ENCODE data around the gene ARHGEF2. TPM values are rescaled to one million over a fixed set of nuclear protein-coding genes. Genes with fewer than 3 reads are reported as not detected.
A peak's percentile ranks its signal among the peaks of the same experiment; 100 is the strongest.

Gene ARHGEF2
- 54.3 and 65.5 TPM in 2 replicates for total RNA-seq (2014; rRNA removed; shearing (Covaris generic))

DNA sequence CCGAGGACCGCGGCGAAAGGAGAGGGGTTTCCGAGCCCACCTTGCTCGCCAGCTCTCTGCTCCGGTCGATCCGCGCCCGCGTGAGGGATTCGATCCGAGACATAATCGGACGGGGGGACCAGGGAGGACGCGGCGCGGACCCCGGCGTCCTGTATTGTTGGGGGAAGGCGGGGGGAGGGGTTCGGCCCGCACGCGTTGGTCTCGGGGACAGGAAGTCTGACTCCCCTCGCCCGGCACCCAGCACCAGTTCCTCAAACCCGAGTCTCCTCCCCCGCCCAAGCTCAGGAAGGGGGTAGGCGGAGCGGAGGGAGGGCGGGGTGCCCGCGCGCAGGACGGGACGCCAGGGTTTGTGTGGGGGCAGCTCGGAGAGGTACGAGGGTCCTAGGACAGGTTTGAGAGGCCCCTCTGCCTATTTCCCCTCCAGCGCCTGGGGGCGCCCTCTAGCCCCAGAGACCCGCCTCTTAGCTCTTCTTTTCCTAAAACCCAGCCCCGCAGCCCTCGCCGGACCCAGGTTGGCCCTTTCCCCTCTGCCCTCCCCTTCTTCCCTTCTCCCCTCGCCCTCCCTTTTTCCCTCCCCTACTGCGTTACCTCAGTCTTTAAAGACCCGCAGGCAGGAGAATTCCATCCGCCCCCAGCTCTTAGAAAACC is at the start of gene ARHGEF2:
Gene ARHGEF2, minus strand, starts transcription at position 223 of the 648 bp plus-strand sequence. Its CDS starts 120 bp downstream, at position 103.
- peak; percentile 67 for DNase-seq (ENCODE audit: low read depth)

DNA sequence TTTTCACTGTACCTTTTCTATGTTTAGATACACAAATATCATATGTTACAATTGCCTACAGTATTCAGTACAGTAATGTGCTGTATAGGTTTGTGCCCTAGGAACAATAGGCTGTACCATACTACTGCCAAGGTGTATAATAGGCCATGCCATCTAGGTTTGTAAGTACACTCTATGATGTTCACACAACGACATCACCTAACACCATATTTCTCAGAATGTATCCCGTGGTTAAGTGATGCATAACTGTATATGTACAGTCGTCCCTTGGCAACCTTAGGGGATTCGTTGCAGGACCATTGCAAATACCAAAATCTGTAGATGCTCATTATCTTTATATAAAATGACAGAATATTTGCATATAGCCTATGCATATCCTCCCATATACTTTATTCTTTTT is 48.2 kb upstream of the ARHGEF2 start:
- DNase-seq (ENCODE audit: low read depth): no peak

DNA sequence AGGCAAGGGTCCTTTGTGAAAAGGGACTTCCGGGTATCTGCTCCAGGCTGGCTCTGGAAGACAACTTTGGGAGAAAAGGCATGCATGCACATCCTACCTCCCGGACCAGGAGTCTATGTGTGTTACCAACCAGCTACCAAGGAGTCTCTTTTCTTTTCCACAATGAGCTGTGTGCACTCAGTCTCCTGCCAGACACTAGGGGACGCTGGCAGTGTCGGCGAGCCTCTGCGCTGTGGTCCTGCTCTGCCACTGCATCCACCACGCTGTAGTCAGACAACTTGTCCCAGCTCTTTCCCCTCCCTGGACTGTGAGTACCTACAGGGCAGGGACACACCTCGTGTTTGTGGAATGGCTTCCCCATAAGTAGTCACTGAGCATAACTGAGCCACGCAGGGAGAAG is 47.5 kb upstream of the ARHGEF2 start:
- DNase-seq (ENCODE audit: low read depth): peak; percentile 48

DNA sequence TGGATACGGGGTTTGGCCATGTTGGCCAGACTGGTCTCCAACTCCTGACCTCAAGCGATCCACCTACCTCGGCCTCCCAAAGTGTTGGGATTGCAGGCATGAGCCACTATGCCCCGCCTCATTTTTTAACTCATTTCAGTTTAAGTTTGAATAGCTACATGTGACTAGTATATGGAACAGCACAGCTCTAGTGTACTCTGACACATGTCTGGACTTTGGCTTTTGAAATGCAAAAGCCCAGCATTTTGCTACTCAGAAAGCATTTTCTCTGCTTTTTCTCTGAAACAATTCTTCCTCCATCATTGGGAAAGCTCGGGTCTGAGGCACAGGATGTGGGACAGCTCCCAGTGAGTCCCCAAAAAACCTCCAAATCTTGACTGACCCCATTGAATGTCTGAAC is 46.5 kb upstream of the ARHGEF2 start:
- no peak for DNase-seq (ENCODE audit: low read depth)

DNA sequence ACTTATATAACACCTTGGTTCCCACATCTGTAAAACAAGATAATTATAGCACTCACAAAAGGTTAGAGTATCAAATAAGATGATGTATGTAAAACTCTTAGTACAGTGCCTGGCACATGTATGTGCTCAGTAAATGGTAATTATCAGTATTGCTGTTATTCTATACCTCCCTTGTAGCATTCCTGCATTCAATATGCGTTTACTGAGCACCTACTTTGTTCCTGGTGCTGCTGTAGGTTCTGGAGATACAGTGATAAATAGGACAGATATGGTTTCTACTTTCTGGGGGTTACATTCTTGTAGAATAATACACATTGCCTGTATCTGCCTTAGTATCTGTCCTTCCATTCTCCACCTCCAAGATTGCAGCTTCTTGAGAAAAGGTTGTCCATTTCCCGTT is 43.6 kb upstream of the ARHGEF2 start:
- no peak for DNase-seq (ENCODE audit: low read depth)

DNA sequence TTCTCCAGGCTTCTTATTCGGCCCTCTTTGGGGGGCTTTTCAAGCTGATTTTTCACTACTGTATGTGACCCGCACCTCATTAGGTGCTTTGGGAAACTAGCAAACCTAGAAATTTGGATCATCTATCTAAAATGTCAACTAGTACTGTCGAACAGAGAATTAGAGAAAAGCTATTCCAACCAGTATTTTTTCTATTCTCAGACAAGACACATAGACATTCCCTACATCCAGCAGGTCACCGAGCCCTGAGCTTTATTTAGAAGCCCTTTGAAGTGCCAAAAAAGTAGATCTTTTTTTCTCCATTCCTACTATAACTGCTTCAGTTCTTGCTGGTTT is 42.7 kb upstream of the ARHGEF2 start:
- no peak for DNase-seq (ENCODE audit: low read depth)

DNA sequence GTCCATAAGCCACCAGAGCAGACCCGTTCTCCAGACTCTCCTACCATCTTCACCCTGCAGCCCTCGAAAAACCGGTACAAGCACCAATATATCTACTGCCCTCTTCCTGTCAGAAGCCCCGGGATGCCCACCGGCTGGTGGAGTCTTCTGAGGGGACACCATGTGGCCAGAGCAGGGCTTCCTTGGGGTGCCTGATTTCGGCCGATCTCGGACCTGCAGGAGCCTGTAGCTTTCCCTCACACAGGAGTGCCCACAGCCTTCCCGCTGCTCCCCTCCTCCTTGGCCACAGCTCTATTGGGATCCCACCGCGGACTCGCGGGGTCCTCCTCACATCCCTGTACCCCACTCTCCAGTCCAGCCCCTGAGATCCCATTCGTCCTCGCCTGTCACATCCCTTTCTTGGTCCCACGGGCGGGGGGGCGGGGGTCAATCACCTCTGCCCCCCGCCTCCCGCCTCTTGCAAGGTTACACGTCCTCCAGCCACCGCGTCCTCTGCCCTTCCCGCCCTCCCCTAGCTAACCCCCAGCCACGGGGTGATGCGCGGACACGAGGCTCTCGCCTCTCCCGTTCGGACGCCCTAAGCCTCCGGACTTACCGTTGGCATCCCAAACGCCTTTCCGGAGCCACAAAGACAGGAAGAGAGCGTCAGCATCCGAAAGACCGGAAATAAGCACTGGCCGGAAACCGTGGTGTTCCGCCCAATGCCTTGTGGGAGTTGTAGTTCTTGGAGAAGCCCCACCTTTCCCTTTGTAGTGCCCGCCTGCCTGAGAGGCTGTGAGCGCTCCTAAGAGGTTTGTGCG is 42.1 kb upstream of the ARHGEF2 start, which contains the start of gene SSR2:
Gene SSR2, minus strand, starts transcription at position 659 of the 800 bp plus-strand sequence. CDS start 784 bp downstream, outside the sequence.
- peak; percentile 91 for DNase-seq (ENCODE audit: low read depth)

DNA sequence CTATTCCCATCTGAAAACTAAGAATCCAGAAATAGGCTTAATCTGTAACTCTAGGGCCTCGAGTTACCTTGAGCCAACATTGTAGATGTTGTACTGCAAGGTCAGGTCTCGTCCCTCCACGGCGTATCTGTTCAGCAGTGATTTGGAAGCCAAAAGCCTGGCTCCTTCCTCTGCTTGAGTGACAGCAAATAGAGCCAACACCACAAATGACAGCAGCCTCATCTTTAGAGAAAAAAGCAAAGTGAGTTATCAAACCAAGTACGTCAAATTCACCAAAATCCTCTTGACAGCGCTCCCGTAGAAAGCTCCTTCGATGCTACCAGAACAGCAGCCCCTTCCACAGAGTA is 41.6 kb upstream of the ARHGEF2 start:
- no peak for DNase-seq (ENCODE audit: low read depth)

DNA sequence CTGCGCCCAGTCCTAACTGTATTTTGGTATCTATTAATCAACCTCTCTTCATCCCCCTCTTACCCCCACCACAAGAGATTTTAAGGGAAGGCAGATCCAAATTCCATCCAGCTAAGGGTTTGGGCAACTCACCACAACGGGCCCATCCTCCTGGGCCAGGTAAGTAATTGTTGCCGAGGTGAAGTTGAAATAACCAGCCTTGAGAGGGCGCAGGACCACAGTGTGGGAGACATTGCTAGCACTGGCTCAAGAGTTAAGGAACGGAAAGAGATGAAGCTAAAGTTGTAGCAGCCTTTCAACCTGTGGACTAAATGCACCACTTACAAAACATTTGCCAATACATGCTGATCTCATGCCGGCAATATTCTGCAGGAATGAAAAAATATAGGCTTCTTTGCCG is 36.5 kb upstream of the ARHGEF2 start:
- DNase-seq (ENCODE audit: low read depth): no peak

DNA sequence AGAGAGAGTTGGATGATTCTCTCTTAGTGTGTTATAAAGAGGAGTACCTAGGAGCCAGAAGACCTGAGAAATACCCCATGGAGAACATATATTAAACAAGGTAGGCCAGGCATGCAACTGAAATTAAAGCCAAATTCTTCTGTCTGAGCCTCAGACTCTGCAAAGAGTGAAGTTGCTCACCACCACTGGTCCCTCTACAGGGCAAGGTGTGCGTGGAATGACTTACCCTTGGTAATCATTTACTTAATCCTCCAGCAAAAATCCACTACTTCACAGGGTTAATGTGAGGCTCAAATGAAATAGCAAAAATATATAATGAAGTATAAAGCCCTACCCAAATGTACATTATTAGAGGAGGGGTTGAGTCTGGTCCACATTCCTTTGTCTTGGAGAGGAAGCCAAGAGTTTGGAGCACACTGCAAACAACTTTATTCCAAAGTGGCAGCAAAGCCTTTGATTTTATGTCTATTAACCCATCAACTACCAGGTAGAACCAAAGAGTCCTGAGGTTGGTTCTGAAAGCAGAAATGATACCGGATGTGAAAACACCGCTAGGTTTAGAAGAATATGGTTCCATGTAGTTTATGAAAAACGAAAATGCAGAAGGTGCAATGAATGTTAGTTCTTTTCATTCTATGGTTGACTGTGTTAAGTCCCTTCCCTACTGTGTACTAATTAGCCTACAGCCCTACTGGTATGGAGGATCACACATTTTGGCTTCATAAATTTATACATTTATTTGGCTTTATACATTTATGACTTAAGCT is 33.9 kb upstream of the ARHGEF2 start:
- no peak for DNase-seq (ENCODE audit: low read depth)

DNA sequence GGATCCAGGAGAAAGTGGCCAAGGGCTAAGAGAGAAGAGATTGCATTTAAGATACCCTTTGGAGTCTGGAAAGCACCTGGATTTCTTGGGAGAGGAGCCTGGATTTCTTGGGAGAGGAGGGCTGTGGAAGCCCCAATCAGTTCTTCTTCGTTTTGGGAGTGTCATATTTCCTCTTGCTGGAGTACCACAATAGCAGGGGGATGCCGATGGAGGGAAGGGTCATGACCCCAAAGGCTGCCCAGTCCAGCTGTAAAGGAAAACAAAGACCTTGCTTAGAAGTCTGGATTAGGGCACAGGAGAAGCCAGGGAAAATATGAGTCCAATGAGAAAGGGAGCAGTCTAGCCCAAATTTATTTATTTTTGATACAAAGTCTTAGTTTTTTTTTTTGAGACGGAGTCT is 31.1 kb upstream of the ARHGEF2 start:
- no peak for DNase-seq (ENCODE audit: low read depth)

DNA sequence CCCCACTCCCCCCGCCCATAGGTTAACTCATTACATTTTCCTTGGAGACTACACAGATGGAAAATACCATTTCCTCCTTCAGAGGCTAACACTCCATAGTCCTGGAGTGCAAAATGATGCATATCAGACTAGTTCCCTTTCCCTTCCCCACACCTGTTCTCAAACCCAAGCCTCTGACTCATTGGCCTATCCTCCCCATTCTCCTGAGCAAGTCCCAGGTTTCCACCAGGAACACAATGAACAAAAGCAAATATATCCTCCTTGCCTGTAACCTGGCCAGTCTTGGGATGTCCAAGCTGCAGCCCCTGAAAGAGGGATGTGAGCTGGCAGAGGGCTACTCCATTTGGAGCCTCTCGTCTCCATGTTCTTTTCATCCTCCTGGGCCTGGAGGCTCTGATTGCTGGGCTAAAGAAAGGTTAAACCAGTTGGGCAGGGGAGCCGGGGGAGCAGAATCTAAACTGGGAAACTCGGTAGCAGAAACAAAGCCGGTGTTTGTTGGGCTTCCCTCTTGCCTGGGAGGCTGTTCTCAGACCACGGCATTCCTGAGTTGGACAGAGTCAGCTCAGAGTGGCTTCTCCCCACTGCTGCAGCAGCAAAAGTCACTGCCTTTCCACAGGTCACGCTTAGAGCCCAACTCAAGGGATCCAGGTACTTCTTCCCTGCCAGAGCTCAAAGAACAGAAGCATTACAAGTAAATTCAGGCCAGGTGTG is 28.5 kb upstream of the ARHGEF2 start:
- peak; percentile 19 for DNase-seq (ENCODE audit: low read depth)

DNA sequence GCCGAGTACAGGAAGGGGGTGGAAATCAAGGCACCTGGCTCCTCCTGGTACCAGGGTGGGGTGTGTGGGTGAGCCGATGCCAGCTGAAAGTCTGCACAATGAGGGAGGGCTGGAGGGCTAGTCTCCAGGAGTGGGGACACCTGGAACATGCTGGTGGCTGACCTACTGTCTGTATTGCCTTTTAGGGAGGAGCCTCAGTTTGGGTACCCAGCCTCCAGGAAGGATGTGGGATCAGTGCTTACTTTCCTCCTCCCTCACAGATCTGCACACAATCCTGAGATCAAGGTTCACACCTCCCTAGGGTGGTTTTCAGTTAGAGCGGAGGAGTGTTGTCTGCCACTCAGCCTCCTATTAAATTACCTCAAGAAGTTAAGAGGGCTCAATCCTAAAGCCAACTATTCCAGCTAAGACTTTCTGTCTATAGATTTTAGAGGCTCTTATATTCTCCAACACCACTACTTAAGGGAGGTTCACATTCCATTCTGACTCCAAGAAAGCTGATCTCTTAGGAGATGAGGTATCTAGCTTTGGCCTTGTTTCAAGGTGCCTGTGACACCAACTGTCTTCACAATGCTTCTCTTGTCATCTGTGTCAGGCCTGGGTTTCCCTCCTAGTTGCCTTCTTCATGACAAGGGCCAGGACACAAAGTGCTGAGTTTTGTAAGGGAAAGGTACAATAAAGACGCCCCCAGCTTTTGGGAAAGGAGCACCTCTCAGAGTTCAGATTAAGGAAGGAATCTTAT is 26.7 kb upstream of the ARHGEF2 start:
- DNase-seq (ENCODE audit: low read depth): no peak

DNA sequence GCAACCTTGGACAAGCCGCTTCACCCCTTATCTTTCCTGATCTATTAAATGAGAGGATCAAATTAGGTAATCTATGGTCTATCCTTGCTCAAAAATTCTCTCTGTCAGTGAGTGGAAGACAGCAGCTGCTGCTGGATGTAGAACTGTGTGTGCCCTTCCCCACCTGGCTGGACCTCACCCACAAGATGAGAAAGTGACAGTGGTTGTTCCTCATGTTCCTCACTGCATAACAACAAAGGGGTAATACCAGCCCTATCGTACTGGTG is 25.5 kb upstream of the ARHGEF2 start:
- no peak for DNase-seq (ENCODE audit: low read depth)

DNA sequence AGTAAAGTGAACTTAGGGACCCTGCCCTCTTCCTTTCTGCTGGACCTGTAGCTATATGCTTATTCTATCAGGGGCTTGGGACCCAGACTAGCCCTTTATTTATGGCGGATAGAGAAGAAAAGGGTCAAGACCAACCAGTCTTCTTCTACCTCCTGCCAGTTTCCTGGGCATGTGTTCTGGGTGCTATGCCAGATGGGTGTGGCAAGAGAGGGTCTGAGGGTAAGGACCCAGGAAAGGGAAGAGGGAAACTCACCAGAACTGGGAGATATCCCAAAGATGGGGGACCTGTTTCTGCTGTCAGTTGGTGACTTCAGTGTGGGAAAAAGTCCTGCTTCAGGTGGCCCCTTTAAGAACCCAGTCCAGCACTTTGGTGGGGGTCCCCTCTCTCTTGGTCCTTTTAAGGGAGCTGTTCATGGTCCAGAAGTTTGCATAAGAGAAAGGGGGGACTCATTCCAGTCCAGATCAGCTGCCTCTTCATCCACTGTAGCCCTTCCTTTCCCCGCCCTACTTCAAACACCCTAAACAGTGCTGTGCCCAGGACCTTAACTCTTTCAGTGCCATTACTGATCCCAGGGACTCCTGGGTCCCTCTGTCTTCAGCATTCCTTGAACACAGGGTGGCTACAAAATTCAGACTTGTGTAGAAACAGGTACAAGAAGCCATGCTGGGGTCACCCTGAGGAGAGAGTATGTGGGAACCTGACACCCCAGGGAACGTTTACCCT is 24.0 kb upstream of the ARHGEF2 start:
- DNase-seq (ENCODE audit: low read depth): no peak

DNA sequence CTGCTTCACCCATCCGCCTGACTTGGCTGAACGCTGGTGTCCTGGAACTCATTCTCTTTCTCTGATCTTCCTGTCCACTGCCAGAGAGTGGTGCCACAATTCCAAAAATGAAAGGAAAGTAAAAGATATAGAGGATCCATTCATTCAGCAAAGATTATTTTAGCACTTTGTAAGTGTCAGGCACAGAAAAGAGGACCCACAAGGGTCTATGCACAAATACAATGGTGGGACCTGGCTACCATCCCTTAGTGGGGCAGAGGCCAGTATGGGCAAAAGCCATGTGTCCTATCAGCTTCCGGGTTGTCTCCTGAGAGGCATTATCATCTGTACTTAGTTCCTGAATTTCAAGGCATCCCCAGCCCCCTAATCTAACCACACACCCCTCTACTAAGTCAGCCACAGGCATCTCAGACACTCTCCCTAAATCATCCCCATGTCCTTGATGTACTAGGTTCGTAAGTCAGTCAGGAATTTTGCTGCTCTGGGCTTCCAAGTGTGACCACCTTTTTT is 23.4 kb upstream of the ARHGEF2 start:
- no peak for DNase-seq (ENCODE audit: low read depth)

DNA sequence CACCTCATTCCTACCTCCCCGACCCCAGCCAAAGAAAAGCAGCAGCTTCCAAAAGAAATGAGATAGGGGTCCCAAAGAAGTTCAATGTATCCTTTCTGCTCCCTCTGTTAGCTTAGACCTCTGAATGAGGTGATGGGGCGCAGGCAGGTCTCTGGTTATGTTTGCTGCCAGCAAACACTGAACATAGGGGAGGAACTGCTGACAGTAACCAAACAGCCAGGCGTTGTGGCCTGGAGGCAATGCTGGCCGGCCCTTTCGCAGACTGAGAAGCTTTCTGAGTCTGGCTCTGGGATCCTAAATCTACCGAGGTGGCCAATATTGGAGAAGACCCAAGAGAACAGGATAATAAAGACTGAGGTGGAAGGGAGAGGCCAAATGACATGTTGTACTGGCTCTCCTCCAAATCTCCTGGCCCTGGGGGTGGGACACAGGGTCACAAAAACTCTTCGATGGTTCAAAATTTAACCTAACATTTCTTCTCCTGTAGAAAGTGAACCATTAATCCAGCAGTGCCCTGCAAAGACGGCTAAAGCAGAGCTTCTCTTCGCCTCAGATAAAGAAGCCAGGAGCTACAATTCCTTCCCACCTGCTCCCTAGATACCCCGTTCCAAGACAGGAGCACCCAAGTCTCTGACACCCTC is 22.8 kb upstream of the ARHGEF2 start:
- DNase-seq (ENCODE audit: low read depth): no peak

DNA sequence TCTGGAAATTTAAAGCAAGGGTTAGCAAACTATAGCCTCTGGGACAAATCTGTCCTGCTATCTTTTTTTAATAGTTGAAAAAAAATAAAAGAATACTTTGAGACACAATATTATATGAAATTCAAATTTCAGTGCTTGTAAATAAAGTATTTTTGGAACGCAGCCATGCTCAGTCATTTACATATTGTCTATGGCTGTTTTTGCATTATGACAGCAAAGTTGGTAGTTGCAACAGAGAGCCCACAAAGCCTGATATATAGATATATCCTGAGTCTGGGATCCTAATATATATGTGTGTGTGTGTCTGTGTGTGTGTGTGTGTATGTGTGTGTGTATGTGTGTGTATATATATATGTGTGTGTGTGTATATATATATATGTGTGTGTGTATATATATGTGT is 21.6 kb upstream of the ARHGEF2 start:
- DNase-seq (ENCODE audit: low read depth): no peak

DNA sequence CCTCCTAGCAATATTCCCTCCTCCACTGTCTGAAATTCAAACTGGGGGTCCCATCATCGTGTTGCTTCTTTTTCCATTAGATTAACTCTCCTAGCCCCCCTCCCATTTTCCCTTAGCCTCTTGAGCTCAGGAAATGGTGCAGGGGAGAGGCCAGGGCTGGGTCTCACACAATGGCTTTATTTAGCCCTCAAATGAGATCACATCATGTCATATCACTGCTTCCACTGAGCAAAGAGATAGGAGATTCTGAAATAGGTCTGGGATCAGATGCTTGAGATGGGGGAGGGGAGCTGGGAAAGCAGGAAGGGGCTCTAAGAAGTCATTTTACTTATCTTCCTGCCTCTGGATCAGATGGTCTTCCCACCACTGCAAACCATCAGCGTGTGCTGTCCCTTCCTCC is 17.8 kb upstream of the ARHGEF2 start:
- DNase-seq (ENCODE audit: low read depth): no peak

DNA sequence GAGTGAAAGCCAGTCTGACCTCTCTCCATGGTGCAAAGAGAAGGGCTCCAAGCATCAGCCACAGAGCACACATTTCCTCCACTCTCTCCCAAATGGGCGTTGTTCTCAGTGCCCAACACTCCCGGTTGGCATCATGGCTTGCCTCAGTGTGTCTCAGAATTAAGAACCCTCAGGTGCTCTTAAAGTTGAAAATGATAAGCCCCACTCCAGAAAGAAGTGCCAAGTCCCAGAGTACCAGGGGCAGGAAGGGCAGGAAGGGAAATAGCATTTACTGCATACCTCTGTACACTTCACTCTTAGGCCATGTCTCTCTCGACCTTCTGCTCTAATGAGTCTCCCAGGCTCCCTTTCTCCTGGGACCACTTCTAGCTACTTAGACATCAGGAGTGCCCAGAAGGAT is 15.2 kb upstream of the ARHGEF2 start:
- DNase-seq (ENCODE audit: low read depth): no peak
